ENCODE measurements around the gene UPK1A. TPM values are rescaled to one million over a fixed set of nuclear protein-coding genes. Genes with fewer than 3 reads are reported as not detected.
"Not testable (repeated sequence)": the region's sequence is repeated elsewhere in the genome, so short reads cannot be mapped to it uniquely, and the experiment has no call there.

UPK1A gene
- total RNA-seq, 1 donor from 2014 or later: not detected

GRCh38 chr19:35643255-35644205, 22.8 kb upstream of the UPK1A start:
- peak; percentile 89 for DNase-seq
- peak; percentile 70 for ATAC-seq (ENCODE audit: poor library complexity)
- intact Hi-C loops (cut with DNase I): no loop called here

- ATAC-seq (ENCODE audit: poor library complexity) (peak; percentile 86), DNase-seq (peak; percentile 98)
- intact Hi-C loops (cut with DNase I): no loop called here
These were observed 21.9 kb upstream of the UPK1A start for GRCh38 chr19:35644206-35644986.

GRCh38 chr19:35644987-35645679, 21.2 kb upstream of the UPK1A start:
- ATAC-seq (ENCODE audit: poor library complexity) (peak; percentile 61), DNase-seq (peak; percentile 93)
- intact Hi-C loops (cut with DNase I): no loop called here

GRCh38 chr19:35645680-35646511, 20.4 kb upstream of the UPK1A start:
- intact Hi-C loops (cut with DNase I): no loop called here
- DNase-seq: no peak
- ATAC-seq (ENCODE audit: poor library complexity): no peak

- ATAC-seq (ENCODE audit: poor library complexity): peak; percentile 80
- intact Hi-C loops (cut with DNase I): no loop called here
- peak; percentile 94 for DNase-seq
These were observed 18.0 kb upstream of the UPK1A start, which contains the start of gene COX6B1 for GRCh38 chr19:35648017-35648961. COX6B1 (plus strand) TSS chr19:35648323; CDS start chr19:35651244, 2,921 bp downstream.

GRCh38 chr19:35650581-35650980, 15.7 kb upstream of the UPK1A start:
- intact Hi-C loops (cut with DNase I): no loop called here
- DNase-seq (no peak), ATAC-seq (ENCODE audit: poor library complexity) (no peak)

- intact Hi-C loops (cut with DNase I); ATAC-seq (ENCODE audit: poor library complexity): not testable (repeated sequence)
These were observed 11.5 kb upstream of the UPK1A start for GRCh38 chr19:35654828-35655227.

GRCh38 chr19:35655600-35655999, 10.7 kb upstream of the UPK1A start:
- intact Hi-C loops (cut with DNase I): no loop called here
- ATAC-seq (ENCODE audit: poor library complexity): no peak
- no peak for DNase-seq

More at GRCh38 chr19:35654828-35655227, 11.5 kb upstream of the UPK1A start:
- DNase-seq: not testable (repeated sequence)

GRCh38 chr19:35656700-35657099, 9.6 kb upstream of the UPK1A start:
- intact Hi-C loops (cut with DNase I): no loop called here
- DNase-seq (no peak), ATAC-seq (ENCODE audit: poor library complexity) (no peak)

- intact Hi-C loops (cut with DNase I): no loop called here
- ATAC-seq (ENCODE audit: poor library complexity) (no peak), DNase-seq (no peak)
These were observed 8.2 kb upstream of the UPK1A start for GRCh38 chr19:35657904-35658700.

- ATAC-seq (ENCODE audit: poor library complexity) (no peak), DNase-seq (no peak)
- intact Hi-C loops (cut with DNase I): no loop called here
These were observed 4.3 kb upstream of the UPK1A start for GRCh38 chr19:35661995-35662340.

GRCh38 chr19:35663981-35664380, 2.3 kb upstream of the UPK1A start:
- DNase-seq: no peak
- intact Hi-C loops (cut with DNase I): no loop called here
- no peak for ATAC-seq (ENCODE audit: poor library complexity)

GRCh38 chr19:35665157-35665556, 1.2 kb upstream of the UPK1A start:
- no peak for ATAC-seq (ENCODE audit: poor library complexity)
- intact Hi-C loops (cut with DNase I): no loop called here
- no peak for DNase-seq

GRCh38 chr19:35665604-35666003, 713 bp upstream of the UPK1A start:
- DNase-seq: no peak
- intact Hi-C loops (cut with DNase I): no loop called here

GRCh38 chr19:35669566-35669965, 3.2 kb downstream of the UPK1A start:
- DNase-seq (no peak), ATAC-seq (ENCODE audit: poor library complexity) (no peak)
- intact Hi-C loops (cut with DNase I): no loop called here

More at GRCh38 chr19:35665604-35666003, 713 bp upstream of the UPK1A start:
- ATAC-seq (ENCODE audit: poor library complexity): no peak

- ATAC-seq (ENCODE audit: poor library complexity): no peak
- intact Hi-C loops (cut with DNase I): no loop called here
- DNase-seq: no peak
These were observed 3.7 kb downstream of the UPK1A start for GRCh38 chr19:35669974-35670373.

All from Right ventricle myocardium superior (tissue), 1 donor.